Hematopoietic multipotent progenitor cell treated with erythropoietin and hydrocortisone succinate and interleukin-3 and kit ligand, for 4 days (in vitro differentiated cells): Measurements from ENCODE around the gene CARD19.
"Not testable (repeated sequence)": the region's sequence is repeated elsewhere in the genome, so short reads cannot be mapped to it uniquely, and the experiment has no call there.

Experiments
- DNase-seq: peaks from one replicate; pipeline ENCODE4 v3.0.0-alpha.2; 2015

Gene CARD19

GRCh38 chr9:93134740-93135444 lies 38.9 kb downstream of the CARD19 start:
- no peak for DNase-seq

- DNase-seq = no peak
These were observed 40.0 kb downstream of the CARD19 start for GRCh38 chr9:93136011-93136440.

- DNase-seq = no peak
These were observed 41.3 kb downstream of the CARD19 start for GRCh38 chr9:93137362-93137761.

- no peak for DNase-seq
These were observed 42.3 kb downstream of the CARD19 start for GRCh38 chr9:93138171-93138764.

- no peak for DNase-seq
These were observed 43.6 kb downstream of the CARD19 start for GRCh38 chr9:93139365-93140182.

- DNase-seq = no peak
These were observed 45.9 kb downstream of the CARD19 start for GRCh38 chr9:93141771-93142483.

GRCh38 chr9:93143830-93144530 lies 48.0 kb downstream of the CARD19 start:
- DNase-seq = peak; percentile 66

GRCh38 chr9:93146696-93147095 lies 50.7 kb downstream of the CARD19 start:
- DNase-seq = not testable (repeated sequence)

GRCh38 chr9:93147632-93148031 lies 51.6 kb downstream of the CARD19 start:
- DNase-seq = no peak

- no peak for DNase-seq
These were observed 52.7 kb downstream of the CARD19 start for GRCh38 chr9:93148721-93149120.

GRCh38 chr9:93149361-93149760 lies 53.3 kb downstream of the CARD19 start:
- no peak for DNase-seq

- no peak for DNase-seq
These were observed 55.2 kb downstream of the CARD19 start for GRCh38 chr9:93151097-93151784.

GRCh38 chr9:93154293-93154903 lies 58.4 kb downstream of the CARD19 start:
- DNase-seq = peak; percentile 75

- no peak for DNase-seq
These were observed 59.9 kb downstream of the CARD19 start for GRCh38 chr9:93155716-93156474.

- no peak for DNase-seq
These were observed 60.5 kb downstream of the CARD19 start for GRCh38 chr9:93156475-93157008.

- peak; percentile 87 for DNase-seq
These were observed 63.8 kb downstream of the CARD19 start for GRCh38 chr9:93159601-93160471.

GRCh38 chr9:93161786-93162562 lies 66.0 kb downstream of the CARD19 start:
- DNase-seq = no peak
